OCI-LY3 (cell line): Measurements from ENCODE around the gene NANS.

Source experiments
- EZH2phosphoT487 ChIP-seq: fragments of 200-600 bp; shearing (Covaris generic); IDR thresholded peaks from 2 replicates; pipeline ENCODE4 v1.6.1; 2018; ENCODE audit warnings: antibody characterized with exemption, mixed run types, low read depth
- TF ChIP-seq, protein P1 (sequence below): fragments of 200-600, 300-600 bp; sonication (generic); IDR thresholded peaks from 2 replicates; pipeline ENCODE4 v1.5.1; 2014; ENCODE audit warnings: antibody characterized with exemption, low read length, low read depth

DNA sequence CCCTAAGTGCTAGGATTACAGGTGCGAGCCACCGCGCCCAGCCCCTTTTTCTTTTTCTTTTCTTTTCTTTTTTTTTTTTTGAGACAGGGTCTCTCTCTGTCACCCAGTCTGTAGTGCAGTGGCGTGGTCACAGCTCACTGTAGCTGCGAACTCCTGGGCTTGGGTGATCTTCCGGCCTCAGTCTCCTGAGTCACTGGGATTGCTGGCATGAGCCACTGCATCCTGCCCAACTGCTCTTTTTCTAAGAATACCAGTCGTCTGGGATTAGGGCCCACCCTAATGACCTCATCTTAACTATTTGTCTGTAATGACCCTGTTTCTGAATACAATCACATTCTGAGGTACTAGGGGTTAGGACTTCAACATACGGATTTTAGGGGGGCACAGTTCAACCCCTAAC lies 34.1 kb upstream of the NANS start:
- TF ChIP-seq, protein P1, sequence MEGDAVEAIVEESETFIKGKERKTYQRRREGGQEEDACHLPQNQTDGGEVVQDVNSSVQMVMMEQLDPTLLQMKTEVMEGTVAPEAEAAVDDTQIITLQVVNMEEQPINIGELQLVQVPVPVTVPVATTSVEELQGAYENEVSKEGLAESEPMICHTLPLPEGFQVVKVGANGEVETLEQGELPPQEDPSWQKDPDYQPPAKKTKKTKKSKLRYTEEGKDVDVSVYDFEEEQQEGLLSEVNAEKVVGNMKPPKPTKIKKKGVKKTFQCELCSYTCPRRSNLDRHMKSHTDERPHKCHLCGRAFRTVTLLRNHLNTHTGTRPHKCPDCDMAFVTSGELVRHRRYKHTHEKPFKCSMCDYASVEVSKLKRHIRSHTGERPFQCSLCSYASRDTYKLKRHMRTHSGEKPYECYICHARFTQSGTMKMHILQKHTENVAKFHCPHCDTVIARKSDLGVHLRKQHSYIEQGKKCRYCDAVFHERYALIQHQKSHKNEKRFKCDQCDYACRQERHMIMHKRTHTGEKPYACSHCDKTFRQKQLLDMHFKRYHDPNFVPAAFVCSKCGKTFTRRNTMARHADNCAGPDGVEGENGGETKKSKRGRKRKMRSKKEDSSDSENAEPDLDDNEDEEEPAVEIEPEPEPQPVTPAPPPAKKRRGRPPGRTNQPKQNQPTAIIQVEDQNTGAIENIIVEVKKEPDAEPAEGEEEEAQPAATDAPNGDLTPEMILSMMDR, result no peak
- TF ChIP-seq EZH2phosphoT487, result no peak
